Stimulated activated naive CD8-positive, alpha-beta T cell treated with anti-CD3 and anti-CD28 coated beads, Interleukin-15, amount 100 ng/mL, for 72 hours (primary cell): ENCODE data around the gene PLTP.
"Not testable (repeated sequence)": the region's sequence is repeated elsewhere in the genome, so short reads cannot be mapped to it uniquely, and the experiment has no call there.

ENCODE experiments used
- ATAC-seq: fragments of 150-1000 bp; cut with Tn5 transposase; 2 replicates; pipeline ENCODE4 v1.10.0; 2021; ENCODE audit warnings: mild to moderate bottlenecking, moderate library complexity
- DNase-seq, 2 donors: peaks; one replicate each; pipeline ENCODE4 v3.0.0; 2021 to 2022
- H3K27ac Mint-ChIP-seq, 2 donors: one replicate each; pipeline ENCODE4 v1.8.0; 2022; ENCODE audit warnings: mild to moderate bottlenecking in 2 of 2, mixed read lengths in 2 of 2, moderate library complexity in 2 of 2
- H3K27me3 Mint-ChIP-seq: one replicate; pipeline ENCODE4 v1.8.0; 2022; ENCODE audit warnings: mixed read lengths
- H3K4me1 Mint-ChIP-seq: one replicate; pipeline ENCODE4 v1.8.0; 2022; ENCODE audit warnings: mild to moderate bottlenecking, mixed read lengths
- H3K4me3 Mint-ChIP-seq, 2 donors: one replicate each; pipeline ENCODE4 v1.8.0; 2022; ENCODE audit warnings: mild to moderate bottlenecking in 2 of 2, mixed read lengths in 2 of 2, moderate library complexity in 1 of 2
- H3K9me3 Mint-ChIP-seq, 2 donors: one replicate each; pipeline ENCODE4 v1.8.0; 2022; ENCODE audit warnings: mixed read lengths in 2 of 2

PLTP gene

GRCh38 chr20:45917790-45918141 lies 5.8 kb upstream of the PLTP start:
- H3K27me3 Mint-ChIP-seq, result peaks cover 22% of the 10 kb centered on the region
- no peak for DNase-seq
- ATAC-seq, result no peak
- no peak overlapping the region for H3K4me3 Mint-ChIP-seq
- H3K9me3 Mint-ChIP-seq, result no peaks in the 10 kb centered on the region
- peaks cover 5% of the 10 kb centered on the region for H3K4me1 Mint-ChIP-seq
- H3K27ac Mint-ChIP-seq, result no peak overlapping the region

DNA sequence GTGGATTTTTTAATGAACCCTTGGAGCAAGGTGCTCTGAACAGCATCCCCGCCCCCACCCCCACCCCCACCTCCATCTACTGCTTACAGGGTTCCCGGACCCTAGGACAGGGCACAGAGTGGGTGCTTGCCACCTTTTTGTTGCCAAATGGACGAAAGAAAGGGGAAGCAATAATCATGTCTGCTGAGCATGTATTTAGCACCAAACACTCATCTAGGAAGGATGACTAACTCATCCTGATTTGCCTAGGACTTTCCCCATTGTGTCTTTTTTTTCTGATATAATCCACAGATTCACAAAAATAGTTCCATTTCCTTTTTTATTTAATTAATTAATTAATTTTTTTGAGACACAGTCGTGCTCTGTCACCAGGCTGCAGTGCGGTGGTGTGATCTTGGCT lies 1.2 kb upstream of the PLTP start:
- Mint-ChIP-seq H3K27ac (peak overlapping the region in 1 of 2 donors; percentile 80), H3K4me3 (peak overlapping the region in 1 of 2 donors; percentile 59), H3K27me3 (peaks cover 24% of the 10 kb centered on the region), H3K9me3 (no peaks in the 10 kb centered on the region), H3K4me1 (peaks cover 34% of the 10 kb centered on the region)
- DNase-seq, result no peak
- no peak for ATAC-seq

GRCh38 chr20:45912344-45912682 lies 358 bp upstream of the PLTP start:
- Mint-ChIP-seq H3K27ac (no peak overlapping the region), H3K27me3 (peaks cover 24% of the 10 kb centered on the region), H3K9me3 (no peaks in the 10 kb centered on the region), H3K4me1 (peaks cover 34% of the 10 kb centered on the region), H3K4me3 (peak overlapping the region; percentile 79 to 89)
- ATAC-seq, result no peak
- DNase-seq, result no peak

DNA sequence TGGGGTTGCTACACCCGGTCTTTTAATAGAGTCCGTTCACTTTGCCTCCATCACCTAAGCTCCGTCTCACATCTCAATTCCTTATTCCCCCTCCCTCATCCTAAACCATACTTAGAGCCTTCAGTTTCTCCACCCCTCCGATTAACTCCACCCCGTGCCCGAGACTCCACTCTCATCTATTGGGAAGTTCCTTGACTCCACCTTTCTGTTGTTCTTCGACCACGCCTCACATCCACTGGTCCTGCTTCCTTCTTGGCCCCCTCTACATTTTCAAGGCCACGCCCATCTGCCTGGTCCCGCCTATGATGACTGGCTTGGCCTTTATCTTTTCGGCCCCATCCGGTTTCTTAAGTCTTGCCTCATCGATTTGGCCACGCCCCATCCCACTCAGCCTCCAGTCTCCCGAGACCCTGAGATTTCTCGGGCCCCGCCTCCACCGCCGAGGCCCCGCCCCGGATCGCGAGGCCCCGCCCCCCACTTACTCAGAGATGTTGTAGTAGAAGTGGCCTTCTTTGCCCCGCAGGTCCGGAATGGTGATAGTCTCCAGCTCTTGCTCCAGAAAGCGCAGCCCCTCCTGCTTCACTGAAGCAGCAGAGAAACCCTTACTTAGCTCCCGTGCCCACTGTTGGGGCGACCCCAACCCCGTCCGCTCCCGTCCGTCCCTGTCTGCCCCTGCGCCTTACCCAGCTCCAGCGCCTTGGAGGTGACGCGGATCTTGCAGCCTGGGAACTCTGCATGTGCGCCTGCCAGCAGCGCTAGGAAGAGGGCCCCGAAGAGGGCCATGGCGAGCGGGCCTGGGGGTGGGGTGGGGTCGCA lies 1.1 kb downstream of the PLTP start:
- ATAC-seq (peak; percentile 96), DNase-seq (peak; percentile 99)
- Mint-ChIP-seq H3K9me3 (no peaks in the 10 kb centered on the region), H3K4me1 (peaks cover 34% of the 10 kb centered on the region), H3K27ac (peak overlapping the region; percentile 89 to 94), H3K4me3 (peak overlapping the region; percentile 79 to 89), H3K27me3 (peaks cover 20% of the 10 kb centered on the region)

DNA sequence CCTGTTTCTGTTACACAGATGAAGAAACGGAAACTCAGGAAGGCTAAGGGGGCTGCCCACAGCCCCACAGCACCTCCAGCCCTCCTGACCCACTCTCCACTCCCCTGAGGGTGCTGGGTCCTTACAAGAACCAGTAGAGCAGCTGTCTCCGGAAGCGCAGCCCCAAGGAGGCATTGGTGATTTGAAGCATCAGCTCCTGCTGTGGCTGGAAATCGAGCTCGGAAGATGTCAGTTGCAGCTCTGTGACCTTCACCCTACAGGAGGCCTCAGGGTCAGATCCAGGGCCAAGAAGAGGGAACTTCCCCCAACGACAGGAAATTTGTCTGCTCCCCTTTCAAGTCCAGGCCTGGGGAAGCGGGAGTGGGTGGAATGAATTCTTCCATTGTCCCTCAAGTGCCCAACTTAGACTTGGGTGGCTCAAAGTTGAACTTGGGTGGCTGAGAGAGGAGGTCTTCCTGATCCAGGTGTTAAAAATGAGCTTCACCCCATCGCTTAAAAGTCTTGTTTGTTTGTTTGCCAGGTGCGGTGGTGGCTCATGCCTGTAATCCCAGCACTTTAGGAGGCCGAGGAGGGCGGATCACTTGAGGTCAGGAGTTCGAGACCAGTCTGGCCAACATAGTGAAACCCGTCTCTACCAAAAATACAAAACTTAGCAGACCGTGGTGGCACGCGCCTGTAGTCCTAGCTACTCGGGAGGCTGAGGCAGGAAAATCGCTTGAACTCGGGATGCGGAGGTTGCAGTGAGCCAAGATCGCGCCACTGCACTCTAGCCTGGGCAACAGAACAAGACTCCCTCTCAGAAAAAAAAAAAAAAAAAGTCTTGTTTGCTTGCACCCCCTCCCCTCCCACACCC lies 1.9 kb downstream of the PLTP start:
- DNase-seq (no peak), ATAC-seq (no peak)
- H3K4me1 Mint-ChIP-seq, result peaks cover 34% of the 10 kb centered on the region
- peaks cover 12% of the 10 kb centered on the region for H3K27me3 Mint-ChIP-seq
- H3K9me3 Mint-ChIP-seq, result no peaks in the 10 kb centered on the region
- H3K27ac Mint-ChIP-seq, result peak overlapping the region; percentile 89 to 94
- peak overlapping the region; percentile 79 to 89 for H3K4me3 Mint-ChIP-seq

DNA sequence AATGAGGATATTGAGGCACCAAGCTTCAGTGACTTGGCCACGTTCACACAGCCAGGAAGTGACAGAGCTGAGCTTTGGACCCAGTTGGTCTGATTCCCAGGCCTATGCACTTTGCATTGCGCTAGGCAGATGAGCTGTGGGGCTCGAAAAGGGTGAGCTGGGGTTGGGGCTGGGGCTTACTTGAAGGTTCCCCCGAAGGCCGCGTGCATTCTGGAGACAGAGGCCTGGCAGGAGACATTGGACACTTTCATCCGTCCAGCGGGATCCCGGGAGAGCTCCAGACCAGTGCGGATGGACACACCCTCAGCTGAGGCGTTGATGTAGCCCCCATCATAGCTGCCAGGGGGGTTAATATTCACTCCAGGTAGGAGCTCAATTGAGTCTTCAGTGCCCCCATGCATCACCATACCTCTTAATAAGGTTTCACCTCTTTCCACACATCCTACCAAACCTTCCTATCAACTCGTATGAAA lies 2.6 kb downstream of the PLTP start:
- DNase-seq, result no peak
- Mint-ChIP-seq H3K27me3 (peaks cover 9% of the 10 kb centered on the region), H3K9me3 (no peaks in the 10 kb centered on the region), H3K27ac (no peak overlapping the region), H3K4me3 (no peak overlapping the region), H3K4me1 (peaks cover 34% of the 10 kb centered on the region)
- no peak for ATAC-seq

DNA sequence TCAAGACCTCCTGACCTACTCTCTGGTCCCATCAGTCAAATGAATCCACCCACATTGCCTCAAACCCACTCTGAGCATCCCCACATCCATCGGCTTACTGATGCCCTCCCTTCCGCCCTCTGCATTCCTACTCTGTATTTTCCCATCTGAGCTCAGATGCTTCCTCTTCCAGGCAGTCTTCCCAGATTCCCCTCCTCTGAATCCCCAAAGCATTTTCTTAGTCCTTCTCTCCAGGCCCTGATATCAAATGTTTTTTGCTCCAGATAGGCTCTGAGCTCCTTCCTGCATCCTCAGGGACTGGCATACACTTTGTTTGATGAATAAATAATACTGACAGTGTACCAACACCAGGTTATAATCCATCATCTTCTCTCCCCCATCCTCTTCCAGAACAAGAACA lies 3.9 kb downstream of the PLTP start:
- H3K9me3 Mint-ChIP-seq, result no peaks in the 10 kb centered on the region
- DNase-seq (no peak), ATAC-seq (no peak)
- no peak overlapping the region for H3K27ac Mint-ChIP-seq
- peaks cover 9% of the 10 kb centered on the region for H3K27me3 Mint-ChIP-seq
- H3K4me3 Mint-ChIP-seq, result no peak overlapping the region
- H3K4me1 Mint-ChIP-seq, result peaks cover 34% of the 10 kb centered on the region

DNA sequence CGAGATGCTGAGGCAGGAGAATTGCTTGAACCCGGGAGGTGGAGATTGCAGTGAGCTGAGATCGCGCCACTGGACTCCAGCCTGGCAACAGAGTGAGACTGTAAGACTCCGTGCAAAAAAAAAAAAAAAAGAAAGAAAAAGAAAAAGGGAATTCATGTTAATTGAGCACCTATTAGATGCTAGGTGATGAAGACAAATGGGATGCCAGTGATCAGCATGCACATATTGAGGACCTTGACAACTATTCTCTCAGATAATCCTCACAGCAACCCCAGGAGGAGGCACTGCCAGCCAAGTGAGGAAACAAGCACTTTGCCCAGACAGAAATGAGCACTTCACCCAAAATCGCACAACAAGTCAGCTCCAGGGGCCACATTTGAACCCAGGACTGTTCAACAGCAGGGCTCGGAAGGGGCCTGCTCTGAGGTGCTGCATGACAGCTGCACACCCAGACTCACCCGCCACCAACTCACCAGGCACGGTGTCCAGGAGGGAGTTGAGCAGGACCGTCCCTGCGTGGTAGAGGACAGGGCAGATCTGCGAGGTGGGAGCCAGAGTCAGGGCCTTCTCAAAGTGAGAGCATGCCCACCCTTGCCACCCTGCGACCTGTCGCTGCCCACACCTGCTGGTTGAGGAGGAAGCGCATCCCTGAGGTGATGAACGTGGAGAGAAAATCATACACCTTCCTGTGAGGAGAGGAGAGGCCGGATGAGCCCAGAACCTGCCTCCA lies 4.6 kb downstream of the PLTP start:
- DNase-seq (no peak), ATAC-seq (no peak)
- Mint-ChIP-seq H3K27me3 (peaks cover 8% of the 10 kb centered on the region), H3K4me3 (no peak overlapping the region), H3K27ac (no peak overlapping the region), H3K9me3 (no peaks in the 10 kb centered on the region), H3K4me1 (peaks cover 32% of the 10 kb centered on the region)

DNA sequence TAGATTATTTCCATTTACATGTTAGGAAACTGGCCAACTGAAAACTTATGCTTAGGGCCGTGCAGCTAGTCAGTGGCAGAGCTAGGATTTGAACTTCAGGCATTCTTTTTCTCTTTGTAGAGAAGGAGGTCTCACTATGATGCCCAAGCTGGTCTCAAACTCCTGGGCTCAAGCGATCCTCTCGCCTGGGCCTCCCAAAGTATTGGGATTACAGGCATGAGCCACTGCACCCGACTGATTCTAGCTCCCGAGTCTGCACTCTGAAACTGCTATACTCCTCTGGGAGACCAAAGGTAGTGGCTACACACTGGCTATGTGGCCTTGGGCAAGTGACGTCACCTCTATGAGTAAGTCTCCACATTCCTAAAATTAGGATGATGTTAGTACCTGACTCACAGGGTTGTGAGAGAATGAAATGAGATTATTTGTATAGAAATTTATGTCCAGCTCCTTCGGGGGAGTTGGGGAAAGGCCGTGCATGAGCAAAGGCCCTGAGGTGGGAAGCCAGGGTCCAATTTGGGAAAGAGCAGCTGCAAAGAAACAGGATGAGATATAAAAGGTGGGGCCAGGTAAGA lies 6.4 kb downstream of the PLTP start:
- H3K4me3 Mint-ChIP-seq, result no peak overlapping the region
- DNase-seq (no peak), ATAC-seq (no peak)
- H3K4me1 Mint-ChIP-seq, result peaks cover 14% of the 10 kb centered on the region
- no peak overlapping the region for H3K27ac Mint-ChIP-seq
- H3K27me3 Mint-ChIP-seq, result no peaks in the 10 kb centered on the region
- H3K9me3 Mint-ChIP-seq, result no peaks in the 10 kb centered on the region

GRCh38 chr20:45904583-45905504 lies 7.1 kb downstream of the PLTP start:
- ATAC-seq (no peak), DNase-seq (no peak)
- H3K9me3 Mint-ChIP-seq, result no peaks in the 10 kb centered on the region
- H3K4me1 Mint-ChIP-seq, result peaks cover 7% of the 10 kb centered on the region
- H3K4me3 Mint-ChIP-seq, result no peak overlapping the region
- H3K27me3 Mint-ChIP-seq, result no peaks in the 10 kb centered on the region
- H3K27ac Mint-ChIP-seq, result no peak overlapping the region

DNA sequence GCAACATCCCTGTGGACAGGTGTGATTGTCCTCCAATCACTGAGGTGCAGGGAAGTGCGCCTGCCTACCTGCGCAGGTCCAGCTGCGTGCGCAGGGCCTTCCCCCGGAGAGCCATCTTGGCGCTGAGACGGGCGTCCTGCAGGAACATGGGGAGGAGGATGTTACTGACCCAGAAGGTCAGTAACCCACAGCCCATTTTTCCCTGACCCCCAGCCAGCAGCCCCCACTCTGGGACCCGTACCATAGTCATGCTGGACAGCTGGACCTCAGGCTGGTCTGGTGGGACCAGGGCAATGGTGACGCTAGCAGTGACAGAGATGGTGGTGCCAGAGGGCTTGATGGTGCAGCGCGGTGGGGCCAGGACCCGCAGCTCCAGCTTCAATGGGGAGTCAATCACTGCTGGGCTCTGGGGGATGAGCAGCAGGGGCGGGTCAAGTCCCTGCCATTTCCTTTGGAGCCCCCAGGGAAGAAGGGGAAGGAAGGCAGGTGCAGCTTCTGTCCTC lies 9.7 kb downstream of the PLTP start:
- ATAC-seq, result no peak
- Mint-ChIP-seq H3K4me1 (no peaks in the 10 kb centered on the region), H3K4me3 (no peak overlapping the region), H3K27me3 (no peaks in the 10 kb centered on the region), H3K9me3 (no peaks in the 10 kb centered on the region), H3K27ac (no peak overlapping the region)
- no peak for DNase-seq

DNA sequence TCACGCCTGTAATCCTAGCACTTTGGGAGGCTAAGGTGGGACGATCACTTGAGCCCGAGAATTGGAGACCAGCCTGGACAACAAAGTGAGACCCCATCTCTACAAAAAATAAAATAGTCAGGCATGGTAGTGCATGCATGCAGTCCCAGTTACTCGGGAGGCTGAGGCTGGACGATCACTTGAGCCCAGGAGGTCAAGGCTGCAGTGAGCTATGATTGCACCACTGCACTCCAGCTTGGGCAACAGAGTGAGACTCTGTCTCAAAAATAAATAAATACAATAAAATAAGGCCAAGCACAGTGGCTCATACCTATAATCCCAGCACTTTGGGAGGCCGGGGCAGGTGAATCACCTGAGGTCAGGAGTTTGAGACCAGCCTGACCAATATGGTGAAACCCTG lies 10.6 kb downstream of the PLTP start:
- H3K27me3 Mint-ChIP-seq, H3K4me1 Mint-ChIP-seq: not testable (repeated sequence)

DNA sequence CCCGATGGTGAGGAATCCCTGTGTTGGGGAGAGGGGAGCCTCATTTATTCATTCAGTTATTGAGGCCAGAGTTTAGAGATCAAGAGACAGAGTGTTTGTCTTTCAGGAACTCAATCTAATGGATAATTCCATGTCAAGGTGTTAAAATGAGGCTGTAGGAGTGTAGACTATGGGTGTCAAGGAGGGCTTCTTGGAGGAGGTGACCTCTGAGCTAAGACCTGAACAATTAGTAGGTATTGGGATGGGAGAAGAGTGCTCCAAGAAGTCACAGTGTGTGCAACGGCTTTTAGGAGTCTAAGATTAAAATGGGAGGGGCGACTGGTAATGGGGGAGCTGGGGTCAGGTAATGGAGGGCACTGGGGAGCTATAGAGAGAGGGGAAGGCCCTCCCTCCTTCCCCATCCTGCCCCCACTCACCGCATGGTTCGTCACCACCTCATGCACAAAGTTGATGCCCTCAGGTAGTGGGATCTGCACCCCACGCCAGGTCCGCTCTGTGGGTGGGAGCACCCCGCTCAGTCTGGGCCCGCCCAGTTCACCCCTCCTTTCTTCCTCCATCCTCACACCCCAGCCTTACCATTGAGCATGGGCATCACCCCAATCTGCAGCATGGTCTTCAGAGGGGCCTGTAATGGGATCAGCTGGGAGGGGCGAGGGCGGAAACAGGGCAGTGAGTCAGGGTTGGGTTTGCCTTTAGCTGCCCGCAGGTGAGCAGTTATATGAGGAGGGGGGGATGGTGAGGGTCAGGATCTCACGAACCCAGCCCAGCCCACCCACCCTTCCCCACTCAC lies 12.7 kb downstream of the PLTP start:
- H3K9me3 Mint-ChIP-seq, result no peaks in the 10 kb centered on the region
- no peaks in the 10 kb centered on the region for H3K27me3 Mint-ChIP-seq
- no peak for DNase-seq
- no peak overlapping the region for H3K4me3 Mint-ChIP-seq
- H3K4me1 Mint-ChIP-seq, result peaks cover under 1% of the 10 kb centered on the region
- no peak for ATAC-seq
- H3K27ac Mint-ChIP-seq, result peak overlapping the region in 1 of 2 donors; percentile 37

More for the DNA sequence above, 10.6 kb downstream of the PLTP start:
- ATAC-seq, H3K27ac Mint-ChIP-seq, H3K9me3 Mint-ChIP-seq, DNase-seq, H3K4me3 Mint-ChIP-seq: not testable (repeated sequence)

- H3K4me1 Mint-ChIP-seq, result peaks cover 7% of the 10 kb centered on the region
- ATAC-seq (no peak), DNase-seq (no peak)
- no peak overlapping the region for H3K27ac Mint-ChIP-seq
- H3K27me3 Mint-ChIP-seq, result no peaks in the 10 kb centered on the region
- no peak overlapping the region for H3K4me3 Mint-ChIP-seq
- H3K9me3 Mint-ChIP-seq, result no peaks in the 10 kb centered on the region
Measured at GRCh38 chr20:45898285-45898684, 13.7 kb downstream of the PLTP start.
